K562 (cell line): ENCODE data around the gene HOXC5. TPM values are rescaled to one million over a fixed set of nuclear protein-coding genes. Genes with fewer than 3 reads are reported as not detected.
A peak's percentile ranks its signal among the peaks of the same experiment; 100 is the strongest.

Experiments
- ARNT ChIP-seq, 2 experiments: fragments of 450-650 bp; IDR thresholded peaks; 2 replicates each; pipeline ENCODE4 v1.6.1; 2016; ENCODE audit warnings: mild to moderate bottlenecking in 1 of 2
- CREB1 ChIP-seq, 2 experiments: sonication (generic) in 1 of 2; formaldehyde crosslinking in 1 of 2; IDR thresholded peaks; 2 replicates each; pipeline versions ENCODE4 v1.6.1 to v1.8.0; 2012 to 2022; ENCODE audit warnings: inconsistent platforms in 1 of 2, mild to moderate bottlenecking in 1 of 2, missing genetic modification reagents in 1 of 2, moderate library complexity in 1 of 2
- CTCFL ChIP-seq: IDR thresholded peaks from 2 replicates; pipeline ENCODE4 v1.6.1; 2011; ENCODE audit warnings: borderline replicate concordance, low read depth, mild to moderate bottlenecking, moderate library complexity, low read length; ENCODE audit not compliant: insufficient read depth, poor library complexity, severe bottlenecking
- DMBX1 ChIP-seq: fragments of 250-450 bp; sonication (Bioruptor Pico); IDR thresholded peaks from 2 replicates; pipeline ENCODE4 v1.8.0; 2022; ENCODE audit warnings: inconsistent platforms, mild to moderate bottlenecking, moderate library complexity, borderline replicate concordance
- ESRRA ChIP-seq: fragments of 450-650 bp; IDR thresholded peaks from 2 replicates; pipeline ENCODE4 v1.6.1; 2014; ENCODE audit warnings: low read depth, mild to moderate bottlenecking, moderate library complexity, borderline replicate concordance
- ETV1 ChIP-seq: fragments of 450-650 bp; conservative IDR thresholded peaks from 2 replicates; pipeline ENCODE4 v1.6.1; 2016; ENCODE audit warnings: missing genetic modification characterization, control low read depth, low read depth, missing compliant biosample characterization
- GABPA ChIP-seq: fragments of 200-800 bp; sonication (Bioruptor generic); conservative IDR thresholded peaks from 2 replicates; pipeline ENCODE4 v1.6.1; 2016; ENCODE audit warnings: low read depth, missing genetic modification characterization, missing compliant biosample characterization
- HBP1 ChIP-seq: fragments of 450-650 bp; formaldehyde crosslinking; IDR thresholded peaks from 2 replicates; pipeline ENCODE4 v1.4.0; 2022; ENCODE audit warnings: missing genetic modification characterization
- HMBOX1 ChIP-seq: sonication (generic); IDR thresholded peaks from 2 replicates; pipeline ENCODE4 v1.6.1; 2016
- JUND ChIP-seq, 2 experiments: IDR thresholded peaks; 2 replicates in 1 of 2; 3 replicates in 1 of 2; pipeline ENCODE4 v1.6.1; 2011; ENCODE audit warnings: borderline replicate concordance in 2 of 2, low read depth in 2 of 2, low read length in 2 of 2, improper control_type of control experiment in 1 of 2, missing biosample characterization in 1 of 2, missing genetic modification characterization in 1 of 2, missing genetic modification reagents in 1 of 2
- KDM2B ChIP-seq: fragments of 250-450 bp; sonication (Bioruptor Pico); IDR thresholded peaks from 2 replicates; pipeline ENCODE4 v1.8.0; 2021; ENCODE audit warnings: mild to moderate bottlenecking, moderate library complexity
- KLF1 ChIP-seq: fragments of 450-650 bp; IDR thresholded peaks from 2 replicates; pipeline ENCODE4 v1.6.1; 2016; ENCODE audit warnings: missing genetic modification characterization, missing compliant biosample characterization
- MAX ChIP-seq: sonication (generic); formaldehyde crosslinking; IDR thresholded peaks from 2 replicates; pipeline ENCODE4 v1.9.0; 2022; ENCODE audit warnings: mild to moderate bottlenecking, missing genetic modification reagents
- MEIS2 ChIP-seq: fragments of 450-650 bp; IDR thresholded peaks from 2 replicates; pipeline ENCODE4 v1.6.1; 2014; ENCODE audit warnings: mild to moderate bottlenecking; ENCODE audit not compliant: partially characterized antibody
- NBN ChIP-seq: fragments of 450-650 bp; IDR thresholded peaks from 2 replicates; pipeline ENCODE4 v1.6.1; 2016; ENCODE audit warnings: low read depth, mild to moderate bottlenecking
- NFE2L1 ChIP-seq: fragments of 450-650 bp; IDR thresholded peaks from 2 replicates; pipeline ENCODE4 v1.6.1; 2016; ENCODE audit warnings: missing genetic modification characterization, low read depth, mild to moderate bottlenecking, missing compliant biosample characterization, moderate library complexity, borderline replicate concordance
- NR2C1 ChIP-seq, 2 experiments: fragments of 450-650 bp; IDR thresholded peaks; 2 replicates each; pipeline ENCODE4 v1.6.1; 2017; ENCODE audit warnings: mild to moderate bottlenecking in 2 of 2, antibody characterized with exemption in 1 of 2, inconsistent platforms in 1 of 2, missing compliant biosample characterization in 1 of 2, missing genetic modification characterization in 1 of 2
- PHF20 ChIP-seq: fragments of 450-650 bp; IDR thresholded peaks from 2 replicates; pipeline ENCODE4 v1.6.1; 2018; ENCODE audit not compliant: partially characterized antibody
- PTRF ChIP-seq: fragments of 450-650 bp; IDR thresholded peaks from 2 replicates; pipeline ENCODE4 v1.6.1; 2016; ENCODE audit warnings: mild to moderate bottlenecking, missing genetic modification characterization, missing compliant biosample characterization
- THRAP3 ChIP-seq: fragments of 450-650 bp; IDR thresholded peaks from 2 replicates; pipeline ENCODE4 v1.6.1; 2016; ENCODE audit warnings: mild to moderate bottlenecking, inconsistent platforms, borderline replicate concordance
- TRIM28 ChIP-seq: fragments of 450-650 bp; IDR thresholded peaks from 2 replicates; pipeline ENCODE4 v1.6.1; 2017
- ZBTB17 ChIP-seq: fragments of 450-650 bp; formaldehyde crosslinking; IDR thresholded peaks from 2 replicates; pipeline ENCODE4 v1.4.0; 2020; ENCODE audit warnings: mild to moderate bottlenecking
- ZNF77 ChIP-seq: fragments of 250-450 bp; sonication (Bioruptor Pico); IDR thresholded peaks from 2 replicates; pipeline ENCODE4 v1.5.0; 2020
- polyA plus RNA-seq, 8 experiments: library from polyadenylated mRNA; depleted of rRNA in 4 of 8; stranded (reverse) in 5 of 8; unstranded in 3 of 8; fragments of >200 nt; fragmentation: Nextera tagmentation in 2 of 8; fragmentation: Illumina TruSeq in 1 of 8; extraction: Ambion mirVana in 2 of 8; extraction: Trizol in 1 of 8; gene quantifications; 2 replicates each; pipeline versions ENCODE4 v1.2.1 to v1.2.3, GENCODE V29; 2011 to 2014; ENCODE audit warnings: inconsistent platforms in 1 of 8, missing spikeins in 1 of 8
- total RNA-seq, 7 experiments: library from RNA; depleted of rRNA in 6 of 7; stranded (reverse); fragments of >200 nt in 6 of 7; fragmentation: Illumina TruSeq in 2 of 7; extraction: Trizol in 2 of 7; gene quantifications; 2 replicates each; pipeline versions ENCODE4 v1.2.1 to v1.2.3, GENCODE V29; 2011 to 2021; ENCODE audit warnings: low replicate concordance in 1 of 7

The HOXC5 gene
- total and polyA plus RNA-seq, 9 of the 15 experiments (the other 6 are each of a cell fraction or from before 2014, with no cell fraction given), result 0.10 to 0.44 (median 0.18) TPM; not detected in 4

- TF ChIP-seq HMBOX1 (no peak), ESRRA (no peak), NFE2L1 (no peak), ZNF77 (no peak), KLF1 (tag) (no peak), ZBTB17 (CRISPR knock-in tag) (peak; percentile 13; the same call in 1 of the 2 replicates), DMBX1 (no peak), JUND (IDR thresholded peaks at IDR 0.05; ENCODE audit: borderline replicate concordance, low read depth, low read length) (peak; percentile 17; the same call in 1 of the 2 replicates), JUND (tag; IDR thresholded peaks at IDR 0.05; ENCODE audit: borderline replicate concordance, low read depth, low read length) (no peak; the same call in 2 of the 3 replicates), THRAP3 (no peak), GABPA (peak; percentile 67), KDM2B (CRISPR knock-in tag) (no peak), MEIS2 (peak; percentile 74), ETV1 (peak; percentile 61; the same call in 1 of the 2 replicates), HBP1 (CRISPR knock-in tag) (no peak), NR2C1 (IDR thresholded peaks at IDR 0.05) (peak; percentile 53; the same call in 1 of the 2 replicates), NR2C1 (tag; IDR thresholded peaks at IDR 0.05) (peak; percentile 42; the same call in 1 of the 2 replicates), PTRF (tag) (no peak), CTCFL (no peak), PHF20 (peak; percentile 75), ARNT (IDR thresholded peaks at IDR 0.05) (no peak), CREB1 (IDR thresholded peaks at IDR 0.05) (peak; percentile 29; the same call in 1 of the 2 replicates), CREB1 (CRISPR knock-in tag; IDR thresholded peaks at IDR 0.05) (peak; percentile 35), MAX (CRISPR knock-in tag) (peak; percentile 58; the same call in 1 of the 2 replicates), NBN (peak; percentile 47; the same call in 1 of the 2 replicates), TRIM28 (no peak)
Measured at GRCh38 chr12:54017878-54018467, 14.9 kb upstream of the HOXC5 start (continued).
